Measurements from ENCODE around the gene ARL5A. TPM values are rescaled to one million over a fixed set of nuclear protein-coding genes. Genes with fewer than 3 reads are reported as not detected.

The ARL5A gene
- total RNA-seq, 5 donors from 2014 or later (not counting 1 experiment from before 2014, with no cell fraction given): 24.4 to 44.8 (median 35.1) TPM

- peak overlapping the region in 1 of 2 donors; percentile 41 for H3K27ac Mint-ChIP-seq
- Histone ChIP-seq H3K9me3 (no peaks in the 10 kb centered on the region), H3K27ac (ENCODE audit: low read length) (no peak overlapping the region), H3K4me1 (ENCODE audit: control insufficient read depth in 1 of 2, extremely low read depth in 1 of 2, insufficient read depth in 2 of 2, low read length in 2 of 2) (peaks cover 0 to 6% of the 10 kb centered on the region in 2 experiments), H3K36me3 (ENCODE audit: control insufficient read depth in 2 of 2, extremely low read depth in 1 of 2, insufficient read depth in 1 of 2, low read length in 1 of 2) (peaks cover 0 to 3% of the 10 kb centered on the region in 2 donors), H3K27me3 (replicated peaks in 1 of 2; ENCODE audit: control insufficient read depth in 2 of 2, extremely low read depth in 1 of 2, insufficient read depth in 2 of 2, low read length in 1 of 2) (no peaks in the 10 kb centered on the region), H3K4me3 (ENCODE audit: control insufficient read depth in 1 of 2, extremely low read depth in 1 of 2, low read length in 1 of 2) (no peak overlapping the region)
- ChIA-PET POLR2A (no interaction called here), CTCF (no interaction called here)
- H3K4me3 Mint-ChIP-seq: no peak overlapping the region
- peaks cover 2 to 12% (median 4%) of the 10 kb centered on the region in 3 donors for H3K9me3 Mint-ChIP-seq
- DNase-seq (peak in 1 of 35 experiments; percentile 29), ATAC-seq (replicated peaks in 1 of 4) (peak in 2 of 4 experiments; percentile 17 to 28)
- WGBS (ENCODE audit: insufficient coverage): 94% methylated on average over 4 of the region's 10 CpGs
- H3K27me3 Mint-ChIP-seq: no peaks in the 10 kb centered on the region
- H3K36me3 Mint-ChIP-seq: peaks cover 36% of the 10 kb centered on the region
- H3K4me1 Mint-ChIP-seq: peaks cover 0 to 15% (median 3%) of the 10 kb centered on the region in 3 donors
Measured at GRCh38 chr2:151771599-151772358, 56.4 kb downstream of the ARL5A start.

- Histone ChIP-seq H3K4me1 (ENCODE audit: control insufficient read depth in 1 of 2, extremely low read depth in 1 of 2, insufficient read depth in 2 of 2, low read length in 2 of 2) (peaks cover 0 to 10% of the 10 kb centered on the region in 2 experiments), H3K4me3 (ENCODE audit: control insufficient read depth in 1 of 2, extremely low read depth in 1 of 2, low read length in 1 of 2) (no peak overlapping the region), H3K27me3 (replicated peaks in 1 of 2; ENCODE audit: control insufficient read depth in 2 of 2, extremely low read depth in 1 of 2, insufficient read depth in 2 of 2, low read length in 1 of 2) (no peaks in the 10 kb centered on the region), H3K27ac (ENCODE audit: low read length) (peak overlapping the region; percentile 15), H3K9me3 (no peaks in the 10 kb centered on the region), H3K36me3 (ENCODE audit: control insufficient read depth in 2 of 2, extremely low read depth in 1 of 2, insufficient read depth in 1 of 2, low read length in 1 of 2) (no peaks in the 10 kb centered on the region)
- no peak overlapping the region for H3K4me3 Mint-ChIP-seq
- H3K36me3 Mint-ChIP-seq: peaks cover 33% of the 10 kb centered on the region
- ATAC-seq (replicated peaks in 1 of 4) (no peak), DNase-seq (no peak)
- H3K27ac Mint-ChIP-seq: peak overlapping the region in 1 of 2 donors; percentile 41
- no CpG with 5 or more reads among the region's 2 CpGs for WGBS (ENCODE audit: insufficient coverage)
- H3K9me3 Mint-ChIP-seq: peaks cover 2 to 12% (median 4%) of the 10 kb centered on the region in 3 donors
- peaks cover 3 to 23% (median 11%) of the 10 kb centered on the region in 3 donors for H3K4me1 Mint-ChIP-seq
- no peaks in the 10 kb centered on the region for H3K27me3 Mint-ChIP-seq
- ChIA-PET CTCF (no interaction called here), POLR2A (interaction anchor here in 1 of 2 donors (0.7 kb wide), 1 partner anchor 64 kb away, joined by 5 read pairs; no protein-coding TSS in a partner anchor)
Measured at GRCh38 chr2:151770995-151771394, 57.2 kb downstream of the ARL5A start.

GRCh38 chr2:151769606-151770005, 58.6 kb downstream of the ARL5A start:
- no CpG with 5 or more reads among the region's 1 CpG for WGBS (ENCODE audit: insufficient coverage)
- POLR2A ChIA-PET: no interaction called here
- no peaks in the 10 kb centered on the region for H3K27me3 ChIP-seq (replicated peaks in 1 of 2; ENCODE audit: control insufficient read depth in 2 of 2, extremely low read depth in 1 of 2, insufficient read depth in 2 of 2, low read length in 1 of 2)
- no peak for ATAC-seq (replicated peaks in 1 of 4)
- H3K27ac ChIP-seq (ENCODE audit: low read length): no peak overlapping the region
- H3K9me3 ChIP-seq: no peaks in the 10 kb centered on the region
- CTCF ChIA-PET: no interaction called here
- no peak for DNase-seq
- H3K36me3 Mint-ChIP-seq: peaks cover 25% of the 10 kb centered on the region
- peaks cover 3 to 30% (median 14%) of the 10 kb centered on the region in 3 donors for H3K4me1 Mint-ChIP-seq
- H3K4me3 ChIP-seq (ENCODE audit: control insufficient read depth in 1 of 2, extremely low read depth in 1 of 2, low read length in 1 of 2): no peak overlapping the region
- H3K36me3 ChIP-seq (ENCODE audit: control insufficient read depth in 2 of 2, extremely low read depth in 1 of 2, insufficient read depth in 1 of 2, low read length in 1 of 2): no peaks in the 10 kb centered on the region
- H3K27me3 Mint-ChIP-seq: no peaks in the 10 kb centered on the region
- H3K4me1 ChIP-seq (ENCODE audit: control insufficient read depth in 1 of 2, extremely low read depth in 1 of 2, insufficient read depth in 2 of 2, low read length in 2 of 2): peaks cover 0 to 15% of the 10 kb centered on the region in 2 experiments
- H3K27ac Mint-ChIP-seq: no peak overlapping the region
- peaks cover 2 to 12% (median 4%) of the 10 kb centered on the region in 3 donors for H3K9me3 Mint-ChIP-seq
- no peak overlapping the region for H3K4me3 Mint-ChIP-seq

- ATAC-seq (replicated peaks in 1 of 4) (no peak), DNase-seq (no peak)
- H3K4me3 Mint-ChIP-seq: no peak overlapping the region
- Histone ChIP-seq H3K4me1 (ENCODE audit: control insufficient read depth in 1 of 2, extremely low read depth in 1 of 2, insufficient read depth in 2 of 2, low read length in 2 of 2) (peaks cover 0 to 15% of the 10 kb centered on the region in 2 experiments), H3K4me3 (ENCODE audit: control insufficient read depth in 1 of 2, extremely low read depth in 1 of 2, low read length in 1 of 2) (no peak overlapping the region), H3K27ac (ENCODE audit: low read length) (no peak overlapping the region), H3K9me3 (no peaks in the 10 kb centered on the region), H3K36me3 (ENCODE audit: control insufficient read depth in 2 of 2, extremely low read depth in 1 of 2, insufficient read depth in 1 of 2, low read length in 1 of 2) (no peaks in the 10 kb centered on the region), H3K27me3 (replicated peaks in 1 of 2; ENCODE audit: control insufficient read depth in 2 of 2, extremely low read depth in 1 of 2, insufficient read depth in 2 of 2, low read length in 1 of 2) (no peaks in the 10 kb centered on the region)
- no peak overlapping the region for H3K27ac Mint-ChIP-seq
- peaks cover 28% of the 10 kb centered on the region for H3K36me3 Mint-ChIP-seq
- ChIA-PET CTCF (no interaction called here), POLR2A (no interaction called here)
- peaks cover 2 to 12% (median 4%) of the 10 kb centered on the region in 3 donors for H3K9me3 Mint-ChIP-seq
- 69% methylated on average over 2 of the region's 2 CpGs for WGBS (ENCODE audit: insufficient coverage)
- H3K4me1 Mint-ChIP-seq: peaks cover 3 to 37% (median 14%) of the 10 kb centered on the region in 3 donors
- H3K27me3 Mint-ChIP-seq: no peaks in the 10 kb centered on the region
Measured at GRCh38 chr2:151767536-151767935, 60.7 kb downstream of the ARL5A start.

- H3K4me1 Mint-ChIP-seq: peaks cover 3 to 37% (median 14%) of the 10 kb centered on the region in 3 donors
- no peak overlapping the region for H3K27ac ChIP-seq (ENCODE audit: low read length)
- no peak overlapping the region for H3K4me3 ChIP-seq (ENCODE audit: control insufficient read depth in 1 of 2, extremely low read depth in 1 of 2, low read length in 1 of 2)
- peaks cover 0 to 15% of the 10 kb centered on the region in 2 experiments for H3K4me1 ChIP-seq (ENCODE audit: control insufficient read depth in 1 of 2, extremely low read depth in 1 of 2, insufficient read depth in 2 of 2, low read length in 2 of 2)
- no peaks in the 10 kb centered on the region for H3K27me3 ChIP-seq (replicated peaks in 1 of 2; ENCODE audit: control insufficient read depth in 2 of 2, extremely low read depth in 1 of 2, insufficient read depth in 2 of 2, low read length in 1 of 2)
- peaks cover 29% of the 10 kb centered on the region for H3K36me3 Mint-ChIP-seq
- DNase-seq: no peak
- ChIA-PET POLR2A (interaction anchor here in 1 of 2 donors (0.6 kb wide), 1 partner anchor 9 kb away, joined by 3 read pairs; no protein-coding TSS in a partner anchor), CTCF (no interaction called here)
- no peaks in the 10 kb centered on the region for H3K9me3 ChIP-seq
- no peaks in the 10 kb centered on the region for H3K36me3 ChIP-seq (ENCODE audit: control insufficient read depth in 2 of 2, extremely low read depth in 1 of 2, insufficient read depth in 1 of 2, low read length in 1 of 2)
- no peak overlapping the region for H3K27ac Mint-ChIP-seq
- WGBS (ENCODE audit: insufficient coverage): 62% methylated on average over 3 of the region's 4 CpGs
- no peaks in the 10 kb centered on the region for H3K27me3 Mint-ChIP-seq
- H3K4me3 Mint-ChIP-seq: no peak overlapping the region
- ATAC-seq (replicated peaks in 1 of 4): peak in 1 of 4 experiments; percentile 6
- peaks cover 2 to 12% (median 4%) of the 10 kb centered on the region in 3 donors for H3K9me3 Mint-ChIP-seq
Measured at GRCh38 chr2:151766437-151767153, 61.6 kb downstream of the ARL5A start.

GRCh38 chr2:151765760-151766410, 62.3 kb downstream of the ARL5A start:
- H3K27me3 Mint-ChIP-seq: no peaks in the 10 kb centered on the region
- H3K27ac Mint-ChIP-seq: peak overlapping the region in 1 of 2 donors; percentile 31
- no peak overlapping the region for H3K4me3 Mint-ChIP-seq
- Histone ChIP-seq H3K27me3 (replicated peaks in 1 of 2; ENCODE audit: control insufficient read depth in 2 of 2, extremely low read depth in 1 of 2, insufficient read depth in 2 of 2, low read length in 1 of 2) (no peaks in the 10 kb centered on the region), H3K9me3 (no peaks in the 10 kb centered on the region), H3K4me3 (ENCODE audit: control insufficient read depth in 1 of 2, extremely low read depth in 1 of 2, low read length in 1 of 2) (no peak overlapping the region), H3K27ac (ENCODE audit: low read length) (no peak overlapping the region), H3K4me1 (ENCODE audit: control insufficient read depth in 1 of 2, extremely low read depth in 1 of 2, insufficient read depth in 2 of 2, low read length in 2 of 2) (peaks cover 0 to 15% of the 10 kb centered on the region in 2 experiments), H3K36me3 (ENCODE audit: control insufficient read depth in 2 of 2, extremely low read depth in 1 of 2, insufficient read depth in 1 of 2, low read length in 1 of 2) (no peaks in the 10 kb centered on the region)
- DNase-seq: no peak
- no peak for ATAC-seq (replicated peaks in 1 of 4)
- peaks cover 2 to 10% (median 4%) of the 10 kb centered on the region in 3 donors for H3K9me3 Mint-ChIP-seq
- ChIA-PET POLR2A (no interaction called here), CTCF (no interaction called here)
- 93% methylated on average over 3 of the region's 10 CpGs for WGBS (ENCODE audit: insufficient coverage)
- H3K4me1 Mint-ChIP-seq: peaks cover 3 to 32% (median 14%) of the 10 kb centered on the region in 3 donors
- peaks cover 25% of the 10 kb centered on the region for H3K36me3 Mint-ChIP-seq

All from T-cell (primary cell).